ENCODE data around the gene PIPOX. TPM values are rescaled to one million over a fixed set of nuclear protein-coding genes. Genes with fewer than 3 reads are reported as not detected.
"Not testable (repeated sequence)": the region's sequence is repeated elsewhere in the genome, so short reads cannot be mapped to it uniquely, and the experiment has no call there.

The PIPOX gene
- total RNA-seq, 4 donors from 2014 or later, result 0.52 to 11.2 (median 6.7) TPM

GRCh38 chr17:29085223-29085622 lies 42.3 kb downstream of the PIPOX start:
- no peak for ATAC-seq
- TF ChIP-seq POLR2A (IDR thresholded peaks at IDR 0.05), result no peak
- no peak for TF ChIP-seq EP300 (IDR thresholded peaks at IDR 0.05)
- no peak for TF ChIP-seq CTCF (IDR thresholded peaks at IDR 0.05)
- no peak for TF ChIP-seq POLR2AphosphoS5 (IDR thresholded peaks at IDR 0.05)
- H3K4me3 ChIP-seq, result no peak overlapping the region
- H3K36me3 ChIP-seq, result peaks cover 0 to 100% of the 10 kb centered on the region in 2 donors
- H3K9me3 ChIP-seq, result no peaks in the 10 kb centered on the region
- H3K4me1 ChIP-seq, result peaks cover 0 to 7% (median 0%) of the 10 kb centered on the region in 3 donors
- WGBS, 2 donors (ENCODE audit: low coverage in 1 of 2), result 87% methylated on average over 3 of the region's 12 CpGs; no CpG with 5 or more reads in 1 of the 2 donors
- H3K27me3 ChIP-seq, result no peaks in the 10 kb centered on the region
- H3K27ac ChIP-seq, result no peak overlapping the region

GRCh38 chr17:29086628-29087332 lies 43.8 kb downstream of the PIPOX start:
- H3K4me1 ChIP-seq, result peaks cover 0 to 7% (median 0%) of the 10 kb centered on the region in 3 donors
- H3K36me3 ChIP-seq, result peaks cover 0 to 100% of the 10 kb centered on the region in 2 donors
- H3K27ac ChIP-seq, result no peak overlapping the region
- whole genome bisulfite sequencing, 2 donors (ENCODE audit: low coverage in 1 of 2), result 60 to 78% methylated on average over 3 to 12 of the region's 19 CpGs
- TF ChIP-seq EP300 (IDR thresholded peaks at IDR 0.05), result no peak
- TF ChIP-seq CTCF (IDR thresholded peaks at IDR 0.05), result no peak
- no peak for TF ChIP-seq POLR2AphosphoS5 (IDR thresholded peaks at IDR 0.05)
- no peak for TF ChIP-seq POLR2A (IDR thresholded peaks at IDR 0.05)
- H3K27me3 ChIP-seq, result no peaks in the 10 kb centered on the region
- H3K9me3 ChIP-seq, result no peaks in the 10 kb centered on the region
- no peak for ATAC-seq
- H3K4me3 ChIP-seq, result no peak overlapping the region

- 88 to 100% methylated on average over 1 to 2 of the region's 3 CpGs for WGBS, 2 donors (ENCODE audit: low coverage in 1 of 2)
- not testable (repeated sequence) for H3K9me3 ChIP-seq, H3K4me1 ChIP-seq, H3K4me3 ChIP-seq, ATAC-seq, H3K27ac ChIP-seq, H3K27me3 ChIP-seq
- H3K36me3 ChIP-seq, result peaks cover 0 to 100% of the 10 kb centered on the region in 2 donors
Measured at GRCh38 chr17:29088782-29089181, 45.8 kb downstream of the PIPOX start.

- no peak for ATAC-seq
- Histone ChIP-seq H3K27me3 (no peaks in the 10 kb centered on the region), H3K4me1 (peaks cover 0 to 7% (median 0%) of the 10 kb centered on the region in 3 donors), H3K9me3 (no peaks in the 10 kb centered on the region), H3K27ac (no peak overlapping the region), H3K4me3 (no peak overlapping the region), H3K36me3 (peaks cover 0 to 100% of the 10 kb centered on the region in 2 donors)
- 69% methylated on average over 11 of the region's 20 CpGs; no CpG with 5 or more reads in 1 of the 2 donors for WGBS, 2 donors (ENCODE audit: low coverage in 1 of 2)
- TF ChIP-seq POLR2A (IDR thresholded peaks at IDR 0.05) (no peak), CTCF (IDR thresholded peaks at IDR 0.05) (no peak), EP300 (IDR thresholded peaks at IDR 0.05) (no peak), POLR2AphosphoS5 (IDR thresholded peaks at IDR 0.05) (no peak)
Measured at GRCh38 chr17:29089601-29090044, 46.7 kb downstream of the PIPOX start.

GRCh38 chr17:29090108-29090507 lies 47.2 kb downstream of the PIPOX start:
- Histone ChIP-seq H3K9me3 (no peaks in the 10 kb centered on the region), H3K36me3 (peaks cover 0 to 100% of the 10 kb centered on the region in 2 donors), H3K4me3 (no peak overlapping the region), H3K4me1 (peaks cover 0 to 2% (median 0%) of the 10 kb centered on the region in 3 donors), H3K27ac (no peak overlapping the region), H3K27me3 (no peaks in the 10 kb centered on the region)
- 65% methylated on average over 4 of the region's 4 CpGs; no CpG with 5 or more reads in 1 of the 2 donors for WGBS, 2 donors (ENCODE audit: low coverage in 1 of 2)
- no peak for ATAC-seq
- TF ChIP-seq POLR2AphosphoS5 (IDR thresholded peaks at IDR 0.05) (no peak), POLR2A (IDR thresholded peaks at IDR 0.05) (no peak), EP300 (IDR thresholded peaks at IDR 0.05) (no peak), CTCF (IDR thresholded peaks at IDR 0.05) (no peak)

Measured in gastroesophageal sphincter (tissue), 4 donors.